Measurements from ENCODE around the gene AGAP3.

AGAP3 gene

DNA sequence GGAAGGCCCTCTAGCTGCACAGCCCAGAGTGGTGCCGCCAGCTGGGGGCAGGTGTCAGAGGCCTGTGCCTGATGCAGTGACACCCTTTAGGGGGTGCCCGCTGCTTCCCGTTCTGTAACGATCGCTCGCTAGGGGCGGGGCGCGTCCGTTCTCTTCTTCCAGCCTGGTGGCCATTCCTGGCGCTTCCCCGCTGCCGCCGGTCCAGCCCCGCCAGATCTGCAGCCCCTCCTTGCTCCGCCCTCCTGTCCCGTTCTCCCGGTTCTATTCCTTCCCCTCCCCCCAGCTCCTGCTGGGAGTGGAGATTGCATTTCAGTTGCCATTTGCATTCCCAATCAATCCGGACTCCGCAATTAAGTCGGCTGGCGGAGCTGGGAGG lies 39.2 kb downstream of the AGAP3 start:
- no peak for DNase-seq

DNA sequence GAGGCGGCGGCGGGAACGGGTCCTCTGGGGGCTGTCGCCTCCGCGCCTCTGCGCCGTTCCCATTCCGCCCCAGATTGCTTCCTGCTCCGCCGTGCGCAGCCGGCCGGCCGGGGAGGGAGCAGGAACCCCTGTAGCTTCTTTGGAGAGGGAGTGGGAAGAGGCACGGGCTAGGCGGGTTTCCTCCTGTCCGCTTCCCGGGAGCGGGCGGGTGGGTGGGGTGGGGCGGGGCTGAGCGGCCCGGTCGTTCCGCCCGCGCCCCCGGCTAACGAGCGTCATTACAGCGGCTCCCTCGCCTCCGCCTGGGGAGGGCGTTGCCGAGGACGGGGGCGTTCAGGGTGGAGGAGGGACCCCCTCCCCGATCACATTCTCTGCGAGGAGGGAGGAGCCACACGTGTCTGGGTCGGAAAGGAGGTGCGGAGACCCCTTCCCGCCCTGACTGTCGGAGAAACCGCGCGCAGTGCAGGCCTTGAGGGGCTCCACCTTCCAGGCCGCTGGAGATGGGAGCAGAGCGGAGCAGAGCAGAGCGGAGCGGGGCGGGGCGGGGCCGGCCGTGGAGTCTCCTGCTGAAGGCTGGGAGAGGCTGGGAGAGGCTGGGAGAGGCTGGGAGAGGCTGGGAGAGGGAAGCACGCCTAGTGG lies 39.7 kb downstream of the AGAP3 start:
- DNase-seq: no peak

DNA sequence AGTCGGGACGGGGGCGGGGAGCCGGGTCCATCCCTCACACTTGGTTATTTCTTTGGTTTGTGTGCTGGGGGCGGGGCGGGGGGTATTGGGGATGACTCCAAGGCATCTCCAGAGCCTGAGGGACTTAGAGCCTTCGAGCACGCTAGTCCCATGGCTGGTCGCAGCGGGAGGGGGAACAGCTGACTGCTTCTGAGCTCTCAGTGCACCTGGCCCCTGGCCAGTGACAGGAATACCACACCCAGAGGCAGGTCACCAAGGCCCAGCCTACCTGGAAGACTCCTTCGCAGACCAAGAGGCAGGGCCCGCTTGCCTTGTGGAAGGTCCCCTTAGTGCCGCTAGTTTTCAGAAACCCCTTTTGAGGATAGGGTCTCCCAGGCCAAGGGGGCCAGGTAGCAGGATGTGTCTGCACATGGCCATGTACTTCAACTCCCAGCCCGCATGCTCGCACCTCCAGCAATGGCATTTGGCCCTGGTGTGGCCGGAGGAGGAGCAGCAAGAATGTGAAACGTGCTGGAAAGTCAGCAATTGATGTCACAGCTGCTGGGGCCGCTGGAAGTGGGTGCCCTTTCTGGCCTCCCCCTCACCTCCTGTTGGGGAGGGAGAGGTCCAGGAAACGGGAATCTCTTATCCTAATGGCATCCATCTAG lies 40.3 kb downstream of the AGAP3 start:
- DNase-seq: no peak

- DNase-seq: no peak
Measured at GRCh38 chr7:151128144-151128543, 41.9 kb downstream of the AGAP3 start.

- DNase-seq: no peak
Measured at GRCh38 chr7:151128716-151129115, 42.4 kb downstream of the AGAP3 start.

DNA sequence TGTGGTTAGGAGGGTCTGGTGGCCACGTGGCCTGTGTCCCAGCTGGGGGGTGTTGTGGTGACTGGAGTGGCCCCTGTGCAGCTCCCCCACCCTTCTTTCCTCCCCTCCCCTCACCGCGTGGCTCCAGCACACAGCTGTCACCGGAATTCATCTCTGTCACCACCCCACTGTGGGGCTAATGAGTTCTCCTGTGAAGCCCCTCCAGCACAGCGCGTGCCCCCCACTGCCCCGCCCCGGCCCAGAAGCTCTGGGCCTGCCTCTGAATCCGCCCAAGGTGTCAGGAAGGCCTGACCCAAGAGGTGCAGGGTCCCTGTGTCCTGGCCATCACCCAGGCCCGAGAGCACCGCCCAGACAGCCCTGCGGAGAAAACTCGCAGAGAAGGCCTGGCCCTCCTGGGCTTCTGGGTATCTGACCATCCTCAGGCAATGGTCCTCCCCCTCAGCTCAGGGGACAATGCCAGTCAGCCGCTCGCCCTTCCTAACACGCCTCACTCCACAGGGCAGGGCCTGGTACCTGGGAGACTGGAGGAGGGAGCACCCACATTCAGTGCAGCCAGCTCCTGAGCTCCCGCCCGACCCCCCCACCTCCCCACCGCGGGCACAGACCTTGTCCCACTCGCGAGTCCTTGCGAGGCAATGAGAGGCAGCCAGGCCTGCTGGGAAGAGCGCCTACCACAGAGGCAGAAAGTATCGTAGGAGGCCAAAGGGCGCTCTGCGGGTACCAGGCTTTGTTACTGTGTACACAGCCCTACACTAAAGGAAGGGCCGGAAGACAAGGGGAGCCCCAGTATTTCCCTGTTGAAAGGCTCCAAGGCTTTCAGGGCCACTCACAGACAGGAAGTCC lies 43.1 kb downstream of the AGAP3 start:
- DNase-seq: no peak

DNA sequence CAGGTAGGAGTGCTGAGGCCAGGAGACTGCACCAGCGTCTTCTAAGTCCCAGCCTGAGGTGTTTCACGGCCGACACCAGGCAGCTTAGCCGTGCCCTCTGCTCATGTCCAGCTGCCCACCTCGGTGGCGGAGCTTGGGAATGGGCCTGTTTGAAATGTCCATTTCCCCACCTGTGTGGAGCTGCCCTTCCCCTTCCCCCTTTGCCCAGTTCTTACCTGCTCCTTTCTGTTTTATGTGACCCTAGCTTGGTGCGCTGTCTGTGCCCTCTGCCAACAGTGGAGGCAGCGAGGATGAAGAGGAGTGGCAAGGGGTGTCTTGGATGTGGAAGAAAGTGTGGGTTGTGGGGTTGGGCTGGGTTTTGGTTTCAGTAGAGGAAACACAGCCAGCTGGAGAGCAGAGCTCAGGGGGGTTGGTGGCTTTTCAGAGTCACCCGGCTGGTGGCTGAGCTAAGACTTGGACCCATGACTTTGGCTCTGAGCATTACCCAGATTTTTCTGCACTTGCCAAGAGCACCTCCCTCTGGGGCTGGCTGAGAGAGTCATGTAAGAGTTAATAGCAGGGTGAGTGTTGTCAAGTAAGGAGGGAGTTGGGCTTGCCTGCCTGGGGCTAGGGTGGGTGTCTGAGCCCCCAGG lies 43.8 kb downstream of the AGAP3 start:
- DNase-seq: no peak

- no peak for DNase-seq
Measured at GRCh38 chr7:151130741-151131157, 44.5 kb downstream of the AGAP3 start.

- DNase-seq: no peak
Measured at GRCh38 chr7:151131224-151131591, 44.9 kb downstream of the AGAP3 start.

GRCh38 chr7:151131592-151132293 lies 45.5 kb downstream of the AGAP3 start:
- no peak for DNase-seq

DNA sequence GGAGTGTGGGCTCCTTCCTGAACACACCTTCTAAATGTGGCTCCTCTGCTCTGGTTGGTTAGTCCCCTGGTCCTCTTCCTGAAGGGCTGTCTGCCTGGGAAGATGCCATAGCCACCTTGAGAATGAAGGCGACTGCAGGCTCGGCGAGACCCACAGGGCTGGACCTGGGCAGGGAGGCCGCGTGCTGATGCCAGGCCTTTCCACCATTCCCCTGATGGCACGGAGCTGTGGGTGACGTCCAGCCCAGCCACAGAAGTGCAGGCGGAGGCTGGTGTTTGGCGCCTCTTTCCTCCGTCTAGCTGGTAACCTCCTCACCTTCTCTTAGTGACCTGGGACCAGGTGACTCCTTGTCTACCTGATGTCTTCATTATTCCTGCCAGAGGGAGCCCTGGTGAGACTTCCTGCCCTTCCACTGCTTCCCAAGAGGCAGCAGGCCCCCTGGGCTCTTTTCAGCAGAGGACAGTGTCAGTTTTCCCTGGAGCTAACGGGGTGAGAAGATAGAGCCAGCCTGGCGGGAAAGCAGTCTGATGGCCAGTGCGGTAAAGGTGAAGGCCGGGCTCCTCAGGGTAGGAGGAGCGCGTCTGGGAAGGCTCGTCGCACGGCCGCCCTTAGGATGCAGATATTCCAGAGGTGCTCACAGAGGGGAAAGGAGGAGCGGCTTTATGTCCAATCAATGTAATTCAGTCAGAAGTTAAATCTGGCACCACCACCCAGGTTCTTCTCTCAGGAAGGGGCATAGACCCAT lies 46.4 kb downstream of the AGAP3 start:
- no peak for DNase-seq

DNA sequence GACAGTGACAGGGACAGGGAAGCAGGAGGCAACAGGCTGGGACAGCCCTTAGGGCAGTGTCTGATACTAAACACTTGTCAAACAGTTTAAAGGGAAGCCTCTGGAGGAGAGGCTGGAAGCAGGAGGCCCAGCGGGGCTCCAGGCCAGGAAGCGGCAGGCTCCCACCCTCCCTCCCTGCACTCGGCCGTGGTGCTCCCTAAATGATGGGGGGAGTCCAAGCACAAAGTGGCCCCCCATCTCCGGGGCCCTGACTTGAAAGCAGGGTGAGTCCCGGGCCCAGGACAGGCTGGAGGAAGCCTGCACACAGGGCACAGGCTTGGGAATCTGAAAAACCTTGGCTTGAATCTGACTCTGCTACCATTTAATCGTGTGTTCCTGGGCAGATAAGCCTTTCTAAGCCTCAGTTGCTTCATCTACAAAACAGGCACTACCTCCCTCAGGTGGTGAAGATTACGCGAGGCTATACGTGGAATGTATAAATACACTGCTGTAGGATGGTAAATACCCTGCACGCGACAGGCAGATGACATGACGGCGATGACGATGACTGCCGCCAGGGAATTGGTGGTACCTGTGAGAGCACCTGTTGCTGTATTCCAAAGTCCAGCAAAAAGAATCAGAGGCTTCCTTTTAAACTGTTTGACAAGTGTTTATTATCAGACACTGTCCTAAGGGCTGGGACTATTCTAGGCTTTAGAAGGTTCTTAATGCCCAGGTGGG lies 47.2 kb downstream of the AGAP3 start:
- DNase-seq: no peak

GRCh38 chr7:151133986-151134742 lies 47.9 kb downstream of the AGAP3 start:
- no peak for DNase-seq

GRCh38 chr7:151134743-151135524 lies 48.7 kb downstream of the AGAP3 start:
- DNase-seq: no peak

DNA sequence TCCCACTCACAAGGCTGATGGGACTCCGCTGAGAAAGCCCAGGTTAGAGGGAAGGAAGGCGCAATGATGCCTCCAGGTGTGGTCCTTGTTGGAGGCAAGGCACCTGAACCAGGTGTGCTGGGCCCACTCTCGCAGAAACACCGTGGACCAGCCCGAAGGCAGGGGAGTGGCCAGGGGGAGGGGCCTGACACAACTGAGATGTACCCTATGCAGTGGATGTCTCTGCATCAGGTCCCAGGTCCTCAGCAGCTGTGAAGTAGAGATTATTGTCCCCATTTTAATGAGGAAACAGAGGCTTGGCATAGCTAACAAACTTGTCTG lies 49.2 kb downstream of the AGAP3 start:
- no peak for DNase-seq

DNA sequence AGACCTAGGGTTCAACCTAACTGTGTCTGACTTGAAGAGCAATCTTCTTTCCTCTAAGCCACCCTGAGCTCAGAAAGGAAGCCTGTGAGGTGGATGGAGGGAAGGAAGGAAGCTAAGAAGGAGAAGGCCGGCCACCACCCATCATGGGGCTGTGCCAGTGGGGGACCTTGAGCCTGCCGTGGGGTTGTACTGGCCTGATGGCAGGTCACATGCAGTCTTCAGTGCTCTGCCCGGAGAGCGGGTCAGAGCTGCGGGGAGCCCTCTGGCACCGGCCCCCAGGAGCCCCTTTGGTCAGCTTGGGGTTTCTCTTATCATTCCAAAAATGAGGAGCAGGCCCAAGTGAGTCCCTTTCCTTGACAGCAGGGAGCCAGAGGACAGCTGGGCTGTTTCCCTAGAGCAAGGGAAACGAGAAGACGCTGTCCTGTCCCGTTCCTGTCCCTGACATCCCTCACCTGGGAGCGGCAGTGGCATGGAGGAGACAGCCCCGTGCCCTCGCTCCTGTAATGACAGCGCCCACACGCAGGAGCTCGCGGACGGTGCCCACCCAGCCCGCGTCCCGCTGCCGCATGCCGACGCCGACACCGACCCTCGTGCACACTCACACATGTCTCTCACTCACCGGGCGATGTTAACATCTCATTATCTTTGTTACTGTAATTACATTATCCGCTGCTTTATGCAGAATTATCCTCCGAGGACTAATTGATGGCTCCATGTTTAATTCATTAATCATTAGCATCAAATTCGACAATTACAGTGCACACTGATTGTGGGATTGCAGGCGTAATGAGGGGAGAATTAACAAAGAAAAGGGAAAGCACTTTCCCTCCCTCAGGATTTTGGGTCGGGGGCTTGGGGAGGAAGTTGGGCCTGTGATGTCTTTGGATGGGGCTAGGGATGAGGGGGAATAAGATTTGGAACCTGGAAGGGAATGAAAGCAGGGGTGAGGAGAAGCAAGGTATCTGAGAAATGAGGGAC lies 49.9 kb downstream of the AGAP3 start:
- DNase-seq: no peak

- DNase-seq: no peak
Measured at GRCh38 chr7:151137076-151137675, 50.9 kb downstream of the AGAP3 start.

DNA sequence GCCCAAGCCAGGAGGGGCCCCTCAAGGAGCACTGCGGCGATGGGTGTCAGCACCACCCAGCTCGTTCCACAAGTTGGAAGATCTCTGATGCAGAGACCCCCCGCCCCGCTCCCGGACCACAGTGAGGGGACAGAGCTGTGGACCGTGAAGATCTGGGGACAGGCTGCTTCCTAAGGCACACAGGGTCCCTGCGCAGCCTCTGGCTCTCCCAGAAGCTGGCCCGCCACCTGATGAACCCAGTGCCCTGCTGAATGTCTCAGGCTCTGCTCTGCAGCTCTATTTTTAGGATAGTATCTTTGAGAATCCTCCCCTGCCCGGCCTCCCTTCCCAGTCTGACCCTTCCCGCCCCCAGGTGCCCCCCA lies 51.5 kb downstream of the AGAP3 start:
- DNase-seq: no peak
